ENCODE data around the gene NCKAP5.

- TF ChIP-seq CTCF (IDR thresholded peaks at IDR 0.05 in 2 of 3, conservative IDR thresholded peaks at IDR 0.05 in 1 of 3; ENCODE audit: insufficient read depth in 2 of 3, low read depth in 1 of 3, low read length in 3 of 3), result no peak
- TF ChIP-seq SMARCC2 (IDR thresholded peaks at IDR 0.05; ENCODE audit: low read depth), result no peak
- TF ChIP-seq USF2 (CRISPR knock-in tag; IDR thresholded peaks at IDR 0.05), result no peak
- no peak for TF ChIP-seq CHCHD3 (CRISPR knock-in tag; IDR thresholded peaks at IDR 0.05)
- TF ChIP-seq TOE1 (IDR thresholded peaks at IDR 0.05; ENCODE audit: borderline replicate concordance), result no peak
- no peak for TF ChIP-seq TOE1 (CRISPR knock-in tag; IDR thresholded peaks at IDR 0.05; ENCODE audit: borderline replicate concordance, low read depth)
These were observed 743.5 kb downstream of the NCKAP5 start for GRCh38 chr2:132824716-132825115.

Measured in K562 (cell line).